Keratinocyte (primary cell): ENCODE results near the gene SIN3A. TPM values are rescaled to one million over a fixed set of nuclear protein-coding genes. Genes with fewer than 3 reads are reported as not detected.
"Not testable (repeated sequence)": the region's sequence is repeated elsewhere in the genome, so short reads cannot be mapped to it uniquely, and the experiment has no call there.

Source experiments
- DNase-seq: peaks from one replicate; pipeline ENCODE4 v3.0.0-alpha.2; 2011; ENCODE audit warnings: low read depth, missing footprints, low spot score
- FAIRE-seq: peaks from 2 replicates; lab custom pipeline; 2011; peaks lifted over from hg19 to GRCh38; lab: Jason Lieb, UNC
- H2AFZ ChIP-seq: 2 replicates; pipeline ENCODE4 v1.6.0; 2012; ENCODE audit warnings: low read length, control low read depth, inconsistent platforms; ENCODE audit not compliant: control insufficient read depth
- H3K27ac ChIP-seq: 2 replicates; pipeline ENCODE4 v1.5.1; 2011; ENCODE audit warnings: low read length; ENCODE audit not compliant: control insufficient read depth, insufficient read depth
- H3K27me3 ChIP-seq: 3 replicates; pipeline ENCODE4 v1.6.0; 2011; ENCODE audit warnings: low read length; ENCODE audit not compliant: control insufficient read depth, insufficient read depth; ENCODE audit errors: extremely low read depth
- H3K36me3 ChIP-seq, 2 experiments: 2 replicates in 1 of 2; 3 replicates in 1 of 2; pipeline ENCODE4 v1.5.1; 2011; ENCODE audit warnings: low read length in 2 of 2, mild to moderate bottlenecking in 1 of 2; ENCODE audit not compliant: control insufficient read depth in 2 of 2, insufficient read depth in 2 of 2; ENCODE audit errors: extremely low read depth in 1 of 2
- H3K4me1 ChIP-seq: 3 replicates; pipeline ENCODE4 v1.5.1; 2011; ENCODE audit warnings: low read length; ENCODE audit not compliant: control insufficient read depth, insufficient read depth; ENCODE audit errors: extremely low read depth
- H3K4me2 ChIP-seq: 3 replicates; pipeline ENCODE4 v1.6.0; 2011; ENCODE audit warnings: low read depth, low read length; ENCODE audit not compliant: control insufficient read depth, insufficient read depth; ENCODE audit errors: extremely low read depth
- H3K4me3 ChIP-seq, 3 experiments: fragments of 200-600 bp in 1 of 3; sonication (generic) in 1 of 3; 2 replicates in 2 of 3; 3 replicates in 1 of 3; pipeline ENCODE4 v1.5.1; 2011 to 2016; ENCODE audit warnings: low read length in 3 of 3, mild to moderate bottlenecking in 3 of 3, control low read depth in 2 of 3, inconsistent platforms in 1 of 3, low read depth in 1 of 3, mixed read lengths in 1 of 3, mixed run types in 1 of 3, moderate library complexity in 1 of 3; ENCODE audit not compliant: control insufficient read depth in 2 of 3, insufficient read depth in 2 of 3; ENCODE audit errors: extremely low read depth in 1 of 3
- H3K79me2 ChIP-seq: 2 replicates; pipeline ENCODE4 v1.6.0; 2012; ENCODE audit warnings: low read length; ENCODE audit not compliant: control insufficient read depth, insufficient read depth
- H3K9ac ChIP-seq: 3 replicates; pipeline ENCODE4 v1.6.0; 2011; ENCODE audit warnings: low read length; ENCODE audit not compliant: control insufficient read depth, insufficient read depth; ENCODE audit errors: extremely low read depth
- H3K9me1 ChIP-seq: 3 replicates; pipeline ENCODE4 v1.6.0; 2011; ENCODE audit warnings: low read length; ENCODE audit not compliant: control insufficient read depth, insufficient read depth; ENCODE audit errors: extremely low read depth
- H3K9me3 ChIP-seq: 2 replicates; pipeline ENCODE4 v1.5.1; 2012; ENCODE audit warnings: low read depth, low read length; ENCODE audit not compliant: control insufficient read depth
- H4K20me1 ChIP-seq: 3 replicates; pipeline ENCODE4 v1.6.0; 2011; ENCODE audit warnings: low read length; ENCODE audit not compliant: control insufficient read depth, insufficient read depth; ENCODE audit errors: extremely low read depth
- CTCF ChIP-seq, 3 experiments: IDR thresholded peaks in 1 of 3; conservative IDR thresholded peaks in 1 of 3; optimal IDR thresholded peaks in 1 of 3; 2 replicates in 2 of 3; 3 replicates in 1 of 3; pipeline versions ENCODE3 to v1.5.1; 2011; ENCODE audit warnings: low read length in 3 of 3, mild to moderate bottlenecking in 3 of 3, moderate library complexity in 2 of 3, control low read depth in 1 of 3, inconsistent platforms in 1 of 3; ENCODE audit not compliant: insufficient read depth in 2 of 3; ENCODE audit errors: extremely low read depth in 1 of 3
- EZH2 ChIP-seq: IDR thresholded peaks from one replicate; pipeline ENCODE4 v1.6.1; 2012; ENCODE audit warnings: inconsistent platforms, mild to moderate bottlenecking, low read length, moderate library complexity
- dilution Hi-C: fragments of 300-500 bp; cut with MboI; formaldehyde crosslinking; loops from one replicate; pipeline ENCODE4 v1.7.0; 2020; ENCODE audit warnings: low sequenced_read_pairs; ENCODE audit not compliant: extremely low pct_ligation_motif_present
- polyA plus RNA-seq, 5 experiments: library from polyadenylated mRNA; depleted of rRNA in 3 of 5; stranded (reverse) in 3 of 5; stranded (forward) in 1 of 5; unstranded in 1 of 5; fragments of >200 nt; gene quantifications; 1 replicate in 1 of 5; 2 replicates in 3 of 5; 3 replicates in 1 of 5; pipeline versions ENCODE4 v1.2.1 to v1.2.3, GENCODE V29; 2011 to 2012; ENCODE audit warnings: missing spikeins in 2 of 5, low read depth in 1 of 5, low replicate concordance in 1 of 5

Gene SIN3A
- polyA plus RNA-seq, 1 donor (not counting 4 experiments of a cell fraction or from before 2014, with no cell fraction given), result 19.4 TPM

GRCh38 chr15:75483961-75484360 is 32.5 kb upstream of the SIN3A start:
- H3K4me2 ChIP-seq, result no peak overlapping the region
- H3K4me1 ChIP-seq, result no peaks in the 10 kb centered on the region
- no peak overlapping the region for H3K27ac ChIP-seq
- no peaks in the 10 kb centered on the region for H3K9me1 ChIP-seq
- no peaks in the 10 kb centered on the region for H3K27me3 ChIP-seq
- H4K20me1 ChIP-seq, result no peaks in the 10 kb centered on the region
- H3K9me3 ChIP-seq, result no peaks in the 10 kb centered on the region
- peaks cover 6 to 7% of the 10 kb centered on the region in 2 experiments for H3K36me3 ChIP-seq
- H3K9ac ChIP-seq, result no peak overlapping the region
- H2AFZ ChIP-seq, result no peak overlapping the region
- FAIRE-seq, result no peak
- TF ChIP-seq CTCF (optimal IDR thresholded peaks at IDR 0.05 in 1 of 3, IDR thresholded peaks at IDR 0.05 in 1 of 3, conservative IDR thresholded peaks at IDR 0.05 in 1 of 3; ENCODE audit: extremely low read depth in 1 of 3, insufficient read depth in 2 of 3, low read length in 3 of 3), result no peak
- no peak for TF ChIP-seq EZH2
- H3K4me3 ChIP-seq, result no peak overlapping the region
- no peak for DNase-seq
- no peaks in the 10 kb centered on the region for H3K79me2 ChIP-seq
- dilution Hi-C loops, result no loop called here

- H3K36me3 ChIP-seq, dilution Hi-C loops: not testable (repeated sequence)
Observed at GRCh38 chr15:75483556-75483955, 32.1 kb upstream of the SIN3A start.

GRCh38 chr15:75483106-75483505 is 31.6 kb upstream of the SIN3A start:
- no peak overlapping the region for H3K4me2 ChIP-seq
- no peak for TF ChIP-seq CTCF (optimal IDR thresholded peaks at IDR 0.05 in 1 of 3, IDR thresholded peaks at IDR 0.05 in 1 of 3, conservative IDR thresholded peaks at IDR 0.05 in 1 of 3; ENCODE audit: extremely low read depth in 1 of 3, insufficient read depth in 2 of 3, low read length in 3 of 3)
- no peak for TF ChIP-seq EZH2
- FAIRE-seq (no peak), DNase-seq (no peak)
- no peak overlapping the region for H3K9ac ChIP-seq
- no peak overlapping the region for H2AFZ ChIP-seq
- no peaks in the 10 kb centered on the region for H3K79me2 ChIP-seq
- peaks cover 8 to 11% of the 10 kb centered on the region in 2 experiments for H3K36me3 ChIP-seq
- H4K20me1 ChIP-seq, result no peaks in the 10 kb centered on the region
- dilution Hi-C loops, result no loop called here
- no peaks in the 10 kb centered on the region for H3K27me3 ChIP-seq
- no peaks in the 10 kb centered on the region for H3K4me1 ChIP-seq
- no peak overlapping the region for H3K27ac ChIP-seq
- no peak overlapping the region for H3K4me3 ChIP-seq
- H3K9me3 ChIP-seq, result no peaks in the 10 kb centered on the region
- H3K9me1 ChIP-seq, result no peaks in the 10 kb centered on the region

More at GRCh38 chr15:75483556-75483955, 32.1 kb upstream of the SIN3A start:
- DNase-seq, H3K4me3 ChIP-seq, H3K9ac ChIP-seq, H3K9me1 ChIP-seq, H3K4me2 ChIP-seq, H2AFZ ChIP-seq, H3K79me2 ChIP-seq, H3K4me1 ChIP-seq, H4K20me1 ChIP-seq, FAIRE-seq, H3K27ac ChIP-seq, H3K9me3 ChIP-seq, H3K27me3 ChIP-seq: not testable (repeated sequence)

GRCh38 chr15:75480463-75480862 is 29.0 kb upstream of the SIN3A start:
- H3K36me3 ChIP-seq, result peaks cover 6 to 11% of the 10 kb centered on the region in 2 experiments
- dilution Hi-C loops, result not testable (repeated sequence)

More at GRCh38 chr15:75480463-75480862, 29.0 kb upstream of the SIN3A start:
- not testable (repeated sequence) for H2AFZ ChIP-seq, FAIRE-seq, H3K4me3 ChIP-seq, H3K9me1 ChIP-seq, H3K27ac ChIP-seq, H3K4me1 ChIP-seq, H3K9ac ChIP-seq, DNase-seq, H3K79me2 ChIP-seq, H3K4me2 ChIP-seq, H4K20me1 ChIP-seq, H3K9me3 ChIP-seq, H3K27me3 ChIP-seq
